ENCODE results near the gene OR2T11.
"Not testable (repeated sequence)": the region's sequence is repeated elsewhere in the genome, so short reads cannot be mapped to it uniquely, and the experiment has no call there.

Gene OR2T11

GRCh38 chr1:248634991-248635390 lies at the start of gene OR2T11:
Gene OR2T11 (minus strand): TSS chr1:248635091. CDS start chr1:248627128, 7,963 bp downstream.
- not testable (repeated sequence) for H3K9ac ChIP-seq (ENCODE audit: low read depth, low read length); H3K27ac ChIP-seq (ENCODE audit: low read depth, low read length); H3K36me3 ChIP-seq (ENCODE audit: control insufficient read depth, insufficient read depth, low read length); H3K4me1 ChIP-seq (ENCODE audit: control insufficient read depth, insufficient read depth, low read length); H3K4me3 ChIP-seq (ENCODE audit: low read depth, low read length); H3K27me3 ChIP-seq (ENCODE audit: control insufficient read depth, insufficient read depth, low read length)
- peaks cover 23% of the 10 kb centered on the region for H3K9me3 ChIP-seq (ENCODE audit: control insufficient read depth, insufficient read depth, low read length)

- Histone ChIP-seq H3K27me3 (ENCODE audit: control insufficient read depth, insufficient read depth, low read length) (no peaks in the 10 kb centered on the region), H3K36me3 (ENCODE audit: control insufficient read depth, insufficient read depth, low read length) (no peaks in the 10 kb centered on the region), H3K9ac (ENCODE audit: low read depth, low read length) (no peak overlapping the region), H3K9me3 (ENCODE audit: control insufficient read depth, insufficient read depth, low read length) (peaks cover 74% of the 10 kb centered on the region), H3K4me3 (ENCODE audit: low read depth, low read length) (no peak overlapping the region), H3K27ac (ENCODE audit: low read depth, low read length) (no peak overlapping the region), H3K4me1 (ENCODE audit: control insufficient read depth, insufficient read depth, low read length) (no peaks in the 10 kb centered on the region)
These were observed 46.8 kb upstream of the OR2T11 start for GRCh38 chr1:248681651-248682050.

- Histone ChIP-seq H3K36me3 (ENCODE audit: control insufficient read depth, insufficient read depth, low read length) (no peaks in the 10 kb centered on the region), H3K4me3 (ENCODE audit: low read depth, low read length) (0 out of 2 replicates have a peak overlapping the region, but pooled peaks have one; percentile 19), H3K4me1 (ENCODE audit: control insufficient read depth, insufficient read depth, low read length) (no peaks in the 10 kb centered on the region), H3K9ac (ENCODE audit: low read depth, low read length) (no peak overlapping the region), H3K9me3 (ENCODE audit: control insufficient read depth, insufficient read depth, low read length) (peaks cover 61% of the 10 kb centered on the region), H3K27me3 (ENCODE audit: control insufficient read depth, insufficient read depth, low read length) (no peaks in the 10 kb centered on the region), H3K27ac (ENCODE audit: low read depth, low read length) (no peak overlapping the region)
These were observed 35.1 kb upstream of the OR2T11 start for GRCh38 chr1:248670003-248670402.

- not testable (repeated sequence) for H3K36me3 ChIP-seq (ENCODE audit: control insufficient read depth, insufficient read depth, low read length); H3K9ac ChIP-seq (ENCODE audit: low read depth, low read length); H3K4me3 ChIP-seq (ENCODE audit: low read depth, low read length); H3K27ac ChIP-seq (ENCODE audit: low read depth, low read length); H3K4me1 ChIP-seq (ENCODE audit: control insufficient read depth, insufficient read depth, low read length); H3K27me3 ChIP-seq (ENCODE audit: control insufficient read depth, insufficient read depth, low read length)
- peaks cover 46% of the 10 kb centered on the region for H3K9me3 ChIP-seq (ENCODE audit: control insufficient read depth, insufficient read depth, low read length)
These were observed 28.8 kb upstream of the OR2T11 start for GRCh38 chr1:248663453-248664328.

GRCh38 chr1:248656797-248657196 lies 21.9 kb upstream of the OR2T11 start:
- not testable (repeated sequence) for H3K36me3 ChIP-seq (ENCODE audit: control insufficient read depth, insufficient read depth, low read length); H3K27ac ChIP-seq (ENCODE audit: low read depth, low read length); H3K27me3 ChIP-seq (ENCODE audit: control insufficient read depth, insufficient read depth, low read length); H3K4me3 ChIP-seq (ENCODE audit: low read depth, low read length); H3K9ac ChIP-seq (ENCODE audit: low read depth, low read length); H3K4me1 ChIP-seq (ENCODE audit: control insufficient read depth, insufficient read depth, low read length)
- peaks cover 18% of the 10 kb centered on the region for H3K9me3 ChIP-seq (ENCODE audit: control insufficient read depth, insufficient read depth, low read length)

- not testable (repeated sequence) for H3K36me3 ChIP-seq (ENCODE audit: control insufficient read depth, insufficient read depth, low read length)
These were observed 20.5 kb upstream of the OR2T11 start, which contains the start of gene OR2T27 for GRCh38 chr1:248655354-248655753. Gene OR2T27 (minus strand): TSS chr1:248655528. CDS start chr1:248650884, 4,644 bp downstream.

GRCh38 chr1:248648770-248649536 lies 14.1 kb upstream of the OR2T11 start:
- not testable (repeated sequence) for H3K27me3 ChIP-seq (ENCODE audit: control insufficient read depth, insufficient read depth, low read length); H3K9me3 ChIP-seq (ENCODE audit: control insufficient read depth, insufficient read depth, low read length); H3K9ac ChIP-seq (ENCODE audit: low read depth, low read length); H3K4me3 ChIP-seq (ENCODE audit: low read depth, low read length); H3K27ac ChIP-seq (ENCODE audit: low read depth, low read length); H3K36me3 ChIP-seq (ENCODE audit: control insufficient read depth, insufficient read depth, low read length); H3K4me1 ChIP-seq (ENCODE audit: control insufficient read depth, insufficient read depth, low read length)

More at GRCh38 chr1:248655354-248655753, 20.5 kb upstream of the OR2T11 start, which contains the start of gene OR2T27:
- not testable (repeated sequence) for H3K27ac ChIP-seq (ENCODE audit: low read depth, low read length); H3K4me3 ChIP-seq (ENCODE audit: low read depth, low read length); H3K4me1 ChIP-seq (ENCODE audit: control insufficient read depth, insufficient read depth, low read length); H3K9ac ChIP-seq (ENCODE audit: low read depth, low read length); H3K9me3 ChIP-seq (ENCODE audit: control insufficient read depth, insufficient read depth, low read length); H3K27me3 ChIP-seq (ENCODE audit: control insufficient read depth, insufficient read depth, low read length)

GRCh38 chr1:248645178-248645577 lies 10.3 kb upstream of the OR2T11 start, which contains the start of gene OR2T35:
Gene OR2T35 (minus strand): TSS chr1:248645278. CDS start chr1:248639258, 6,020 bp downstream.
- H3K9me3 ChIP-seq (ENCODE audit: control insufficient read depth, insufficient read depth, low read length); H3K4me1 ChIP-seq (ENCODE audit: control insufficient read depth, insufficient read depth, low read length); H3K36me3 ChIP-seq (ENCODE audit: control insufficient read depth, insufficient read depth, low read length); H3K9ac ChIP-seq (ENCODE audit: low read depth, low read length); H3K27me3 ChIP-seq (ENCODE audit: control insufficient read depth, insufficient read depth, low read length); H3K4me3 ChIP-seq (ENCODE audit: low read depth, low read length); H3K27ac ChIP-seq (ENCODE audit: low read depth, low read length): not testable (repeated sequence)

- H3K9ac ChIP-seq (ENCODE audit: low read depth, low read length); H3K9me3 ChIP-seq (ENCODE audit: control insufficient read depth, insufficient read depth, low read length); H3K4me1 ChIP-seq (ENCODE audit: control insufficient read depth, insufficient read depth, low read length); H3K27me3 ChIP-seq (ENCODE audit: control insufficient read depth, insufficient read depth, low read length); H3K36me3 ChIP-seq (ENCODE audit: control insufficient read depth, insufficient read depth, low read length); H3K4me3 ChIP-seq (ENCODE audit: low read depth, low read length); H3K27ac ChIP-seq (ENCODE audit: low read depth, low read length): not testable (repeated sequence)
These were observed 8.2 kb upstream of the OR2T11 start for GRCh38 chr1:248642971-248643651.

GRCh38 chr1:248641583-248641982 lies 6.7 kb upstream of the OR2T11 start:
- H3K9ac ChIP-seq (ENCODE audit: low read depth, low read length); H3K4me3 ChIP-seq (ENCODE audit: low read depth, low read length); H3K27me3 ChIP-seq (ENCODE audit: control insufficient read depth, insufficient read depth, low read length); H3K9me3 ChIP-seq (ENCODE audit: control insufficient read depth, insufficient read depth, low read length); H3K4me1 ChIP-seq (ENCODE audit: control insufficient read depth, insufficient read depth, low read length); H3K27ac ChIP-seq (ENCODE audit: low read depth, low read length); H3K36me3 ChIP-seq (ENCODE audit: control insufficient read depth, insufficient read depth, low read length): not testable (repeated sequence)

Data from HUES48 (cell line).